Esophagus muscularis mucosa (tissue), 4 donors: Measurements from ENCODE around the gene DPP4.

Experiments
- CTCF ChIP-seq, 3 experiments: fragments of 200-600 bp in 2 of 3; fragments of 450-650 bp in 1 of 3; sonication (generic) in 2 of 3; IDR thresholded peaks; one replicate each; pipeline ENCODE4 v1.5.1; 2017 to 2019; ENCODE audit warnings: antibody characterized with exemption in 3 of 3, mild to moderate bottlenecking in 2 of 3, moderate library complexity in 1 of 3
- EP300 ChIP-seq: sonication (generic); formaldehyde crosslinking; IDR thresholded peaks from one replicate; pipeline ENCODE4 v1.6.1; 2017; ENCODE audit warnings: antibody characterized with exemption
- POLR2A ChIP-seq: fragments of 450-650 bp; IDR thresholded peaks from one replicate; pipeline ENCODE4 v1.6.1; 2017; ENCODE audit warnings: antibody characterized with exemption, moderate library complexity, mild to moderate bottlenecking, low read depth

GRCh38 chr2:161976295-161976694 is 97.7 kb downstream of the DPP4 start:
- TF ChIP-seq CTCF (IDR thresholded peaks at IDR 0.05) (no peak), POLR2A (no peak), EP300 (no peak)
